Upper lobe of right lung (tissue), 1 donor: Measurements from ENCODE around the gene KCTD2. TPM values are rescaled to one million over a fixed set of nuclear protein-coding genes. Genes with fewer than 3 reads are reported as not detected.
A peak's percentile ranks its signal among the peaks of the same experiment; 100 is the strongest.

ENCODE experiments used
- ATAC-seq: fragments of 200-7000 bp; cut with Tn5 transposase; one replicate; pipeline ENCODE4 v1.9.1; 2020; ENCODE audit warnings: mild to moderate bottlenecking, moderate library complexity
- DNase-seq: peaks from one replicate; pipeline ENCODE4 v3.0.0-alpha.2; 2020
- H3K27ac ChIP-seq: fragments of 200-600 bp; one replicate; pipeline ENCODE4 v1.8.0; 2022
- H3K27me3 ChIP-seq: fragments of 200-600 bp; one replicate; pipeline ENCODE4 v1.8.0; 2022; ENCODE audit warnings: mild to moderate bottlenecking
- H3K36me3 ChIP-seq: fragments of 200-600 bp; one replicate; pipeline ENCODE4 v1.8.0; 2022
- H3K4me1 ChIP-seq: fragments of 200-600 bp; one replicate; pipeline ENCODE4 v1.8.0; 2022
- H3K4me3 ChIP-seq: fragments of 200-600 bp; one replicate; pipeline ENCODE4 v1.8.0; 2022; ENCODE audit warnings: mild to moderate bottlenecking
- H3K9me3 ChIP-seq: fragments of 200-600 bp; one replicate; pipeline ENCODE4 v1.8.0; 2022
- intact Hi-C: fragments of 100-400 bp; cut with DNase I; formaldehyde crosslinking; loops from one replicate; pipeline ENCODE4 v1.11.0; 2022
- total RNA-seq: library from RNA; stranded (reverse); fragmentation: NEBNext Ultra II Directional; extraction: Animal tissue kit (Norgen Biotek cat#: 25700); gene quantifications from one replicate; pipeline ENCODE4 v1.2.1, GENCODE V29; 2021
- TF ChIP-seq, protein P1 (sequence below): fragments of 200-600 bp; IDR thresholded peaks from one replicate; pipeline ENCODE4 v1.8.0; 2022; ENCODE audit warnings: antibody characterized with exemption
- donor health status: DM: no; HTN: yes; CAD: no; lungs with severe emphysema.

The KCTD2 gene
- total RNA-seq, 1 donor from 2014 or later, result 25.3 TPM

DNA sequence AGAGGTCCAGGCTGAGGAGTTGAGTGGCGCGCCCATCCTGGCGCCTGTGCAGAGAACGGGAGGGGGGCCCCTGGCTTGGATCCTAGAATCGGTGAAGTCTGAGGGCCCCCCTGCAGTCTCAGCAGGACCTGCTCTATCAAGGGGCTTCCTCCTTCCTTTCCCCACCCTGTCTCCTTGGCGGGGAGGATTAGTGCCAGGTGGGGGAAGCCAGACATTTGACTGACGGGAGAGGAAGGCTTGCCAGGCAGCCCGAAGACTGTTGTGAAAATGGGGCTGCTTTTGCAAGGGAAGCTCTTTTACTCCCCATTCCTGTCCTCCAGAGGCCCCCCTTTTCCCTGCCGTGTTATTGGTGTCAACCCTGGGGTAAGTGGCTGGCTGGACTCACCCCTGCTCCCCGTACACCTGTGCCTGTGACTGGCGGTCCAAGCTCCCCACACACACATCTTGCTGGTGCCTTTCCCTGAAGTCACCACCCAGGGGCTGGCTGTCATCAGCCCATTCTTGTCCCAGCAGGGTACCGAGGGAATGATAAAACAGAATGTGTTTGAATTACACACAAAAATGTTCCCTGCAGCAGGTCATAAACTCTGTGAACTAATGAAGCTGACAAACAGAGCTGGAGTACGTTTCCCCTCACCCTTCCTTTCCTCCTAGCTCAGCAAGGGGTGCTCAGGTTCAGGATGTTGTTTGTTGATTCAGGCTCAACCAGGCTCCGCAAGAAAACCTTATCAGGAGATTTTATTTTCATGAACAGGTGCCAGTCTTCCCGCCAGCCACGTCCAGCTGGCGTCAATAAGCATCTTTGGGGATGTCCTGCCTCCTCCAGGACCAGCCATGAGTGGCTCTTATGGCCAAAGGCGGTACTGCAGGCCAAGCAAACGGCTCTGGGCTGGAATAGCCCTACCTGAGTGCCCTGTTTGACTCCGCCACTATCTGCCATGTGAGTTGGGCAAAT lies 58.4 kb downstream of the KCTD2 start:
- Histone ChIP-seq H3K4me3 (no peak overlapping the region), H3K27me3 (no peaks in the 10 kb centered on the region), H3K27ac (peak overlapping the region; percentile 24), H3K36me3 (peaks cover 10% of the 10 kb centered on the region), H3K4me1 (peaks cover 18% of the 10 kb centered on the region), H3K9me3 (no peaks in the 10 kb centered on the region)
- ATAC-seq (peak; percentile 77), DNase-seq (peak; percentile 83)
- intact Hi-C loops, result no loop called here
- TF ChIP-seq, protein P1, sequence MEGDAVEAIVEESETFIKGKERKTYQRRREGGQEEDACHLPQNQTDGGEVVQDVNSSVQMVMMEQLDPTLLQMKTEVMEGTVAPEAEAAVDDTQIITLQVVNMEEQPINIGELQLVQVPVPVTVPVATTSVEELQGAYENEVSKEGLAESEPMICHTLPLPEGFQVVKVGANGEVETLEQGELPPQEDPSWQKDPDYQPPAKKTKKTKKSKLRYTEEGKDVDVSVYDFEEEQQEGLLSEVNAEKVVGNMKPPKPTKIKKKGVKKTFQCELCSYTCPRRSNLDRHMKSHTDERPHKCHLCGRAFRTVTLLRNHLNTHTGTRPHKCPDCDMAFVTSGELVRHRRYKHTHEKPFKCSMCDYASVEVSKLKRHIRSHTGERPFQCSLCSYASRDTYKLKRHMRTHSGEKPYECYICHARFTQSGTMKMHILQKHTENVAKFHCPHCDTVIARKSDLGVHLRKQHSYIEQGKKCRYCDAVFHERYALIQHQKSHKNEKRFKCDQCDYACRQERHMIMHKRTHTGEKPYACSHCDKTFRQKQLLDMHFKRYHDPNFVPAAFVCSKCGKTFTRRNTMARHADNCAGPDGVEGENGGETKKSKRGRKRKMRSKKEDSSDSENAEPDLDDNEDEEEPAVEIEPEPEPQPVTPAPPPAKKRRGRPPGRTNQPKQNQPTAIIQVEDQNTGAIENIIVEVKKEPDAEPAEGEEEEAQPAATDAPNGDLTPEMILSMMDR, result peak; percentile 85

DNA sequence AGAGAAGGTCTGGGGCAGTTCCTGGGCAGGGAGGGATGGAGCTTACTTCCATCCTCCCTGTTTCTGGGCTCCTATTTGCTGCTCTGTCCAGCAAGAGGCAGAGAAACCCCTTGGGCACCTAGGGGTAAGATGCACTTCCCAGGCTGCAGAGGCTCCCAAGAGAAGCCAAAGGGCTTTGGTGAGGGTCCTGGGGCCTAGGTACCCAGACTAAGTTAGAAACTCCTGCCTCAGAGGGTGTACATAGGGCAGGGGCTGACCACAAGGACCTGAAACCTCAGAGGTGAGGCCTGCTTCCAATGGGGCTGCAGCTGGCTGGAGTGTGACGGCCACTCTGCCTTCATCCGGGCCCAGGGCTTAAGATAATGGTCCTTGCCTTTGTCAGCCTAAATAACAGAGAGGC lies 61.2 kb downstream of the KCTD2 start:
- peaks cover 7% of the 10 kb centered on the region for H3K36me3 ChIP-seq
- peaks cover 30% of the 10 kb centered on the region for H3K4me1 ChIP-seq
- intact Hi-C loops, result no loop called here
- H3K9me3 ChIP-seq, result no peaks in the 10 kb centered on the region
- no peaks in the 10 kb centered on the region for H3K27me3 ChIP-seq
- ATAC-seq, result no peak
- no peak overlapping the region for H3K27ac ChIP-seq
- H3K4me3 ChIP-seq, result no peak overlapping the region
- DNase-seq, result no peak
- TF ChIP-seq, protein P1, result no peak

DNA sequence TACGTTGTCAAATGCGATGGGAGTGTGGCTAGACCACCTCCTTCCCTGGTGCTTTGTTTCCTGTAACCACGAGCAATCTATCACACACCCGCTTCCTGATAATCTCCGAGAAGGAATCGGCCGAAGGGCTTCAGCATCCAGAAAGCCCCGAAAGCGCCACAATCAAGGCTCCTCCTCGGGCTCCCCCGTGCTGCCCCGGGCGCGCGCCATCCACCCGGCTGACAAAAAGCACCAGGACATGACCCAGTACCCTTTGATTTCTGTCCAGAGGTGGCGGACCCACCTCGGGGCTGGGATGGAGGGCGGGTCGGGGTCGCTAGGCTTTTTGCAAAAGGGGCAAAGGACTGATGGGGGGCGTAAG lies 62.0 kb downstream of the KCTD2 start:
- DNase-seq (no peak), ATAC-seq (no peak)
- H3K27me3 ChIP-seq, result no peaks in the 10 kb centered on the region
- no peak overlapping the region for H3K27ac ChIP-seq
- H3K9me3 ChIP-seq, result no peaks in the 10 kb centered on the region
- peaks cover 33% of the 10 kb centered on the region for H3K4me1 ChIP-seq
- TF ChIP-seq, protein P1, result no peak
- peak overlapping the region; percentile 98 for H3K4me3 ChIP-seq
- peaks cover 7% of the 10 kb centered on the region for H3K36me3 ChIP-seq
- intact Hi-C loops, result no loop called here

DNA sequence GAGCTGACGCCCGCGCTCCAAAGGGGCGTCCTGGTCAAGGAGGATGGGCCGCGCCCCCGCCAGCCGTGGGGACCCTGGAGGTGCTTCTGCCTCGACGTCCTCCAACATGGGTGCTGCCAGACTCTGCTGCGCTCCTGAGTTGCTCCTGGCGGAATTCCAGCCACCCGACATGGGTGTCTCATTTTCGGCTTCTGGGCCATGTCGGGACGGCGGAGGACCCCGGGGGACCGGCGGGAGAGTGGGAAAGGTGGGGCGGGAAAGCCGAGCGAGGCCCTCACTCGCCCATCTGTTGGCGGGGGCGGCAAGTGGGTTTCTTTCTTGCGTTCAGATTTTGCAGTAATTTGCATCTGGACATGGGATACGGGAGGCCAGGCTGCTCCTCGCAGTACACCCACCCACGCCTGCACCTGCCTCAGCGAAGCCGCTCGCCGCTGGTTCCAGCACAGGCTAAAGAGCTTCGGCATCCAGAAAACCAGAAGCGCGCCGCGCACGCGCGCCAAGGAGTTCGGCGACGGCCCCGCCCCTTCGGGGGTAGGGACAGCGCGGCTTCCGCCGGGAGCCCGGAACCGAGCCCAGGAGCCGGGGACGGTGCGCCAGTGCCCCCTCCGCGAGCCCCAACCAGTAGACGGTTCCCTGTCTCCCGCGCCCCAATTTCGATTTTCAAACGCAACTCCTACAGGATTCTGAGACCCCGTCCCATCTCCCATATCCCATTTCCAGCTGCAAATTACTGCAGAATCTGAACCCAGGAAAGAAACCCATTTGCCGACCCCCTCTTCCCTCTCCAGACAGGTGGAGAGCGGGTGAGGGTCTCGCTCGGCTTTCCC lies 62.6 kb downstream of the KCTD2 start, which contains the start of gene ARMC7:
Gene ARMC7 (plus strand): TSS at position 563 of the 827 bp plus-strand sequence. CDS start 320 bp downstream, outside the sequence.
- H3K27ac ChIP-seq, result peak within 1 kb of the TSS; percentile 92
- H3K36me3 ChIP-seq, result peaks cover 5% of the 10 kb centered on the region
- intact Hi-C loops, result loop anchor here (5.0 kb wide), 1 partner anchor 63 kb away; no protein-coding TSS in a partner anchor

More for the DNA sequence above, 62.6 kb downstream of the KCTD2 start, which contains the start of gene ARMC7:
- peak; percentile 97 for DNase-seq
- Histone ChIP-seq H3K4me3 (peak within 1 kb of the TSS; percentile 98), H3K27me3 (no peaks in the 10 kb centered on the region), H3K4me1 (peaks cover 35% of the 10 kb centered on the region), H3K9me3 (no peaks in the 10 kb centered on the region)
- TF ChIP-seq, protein P1, result no peak
- peak; percentile 87 for ATAC-seq
